NT2/D1 (cell line): Measurements from ENCODE around the gene UIMC1.

Experiments
- SUZ12 ChIP-seq: IDR thresholded peaks from 2 replicates; pipeline ENCODE4 v1.6.1; 2011; ENCODE audit not compliant: insufficient read length, insufficient read depth; ENCODE audit errors: extremely low read depth
- YY1 ChIP-seq: IDR thresholded peaks from 2 replicates; pipeline ENCODE4 v1.6.1; 2011; ENCODE audit not compliant: insufficient read length, insufficient read depth

DNA sequence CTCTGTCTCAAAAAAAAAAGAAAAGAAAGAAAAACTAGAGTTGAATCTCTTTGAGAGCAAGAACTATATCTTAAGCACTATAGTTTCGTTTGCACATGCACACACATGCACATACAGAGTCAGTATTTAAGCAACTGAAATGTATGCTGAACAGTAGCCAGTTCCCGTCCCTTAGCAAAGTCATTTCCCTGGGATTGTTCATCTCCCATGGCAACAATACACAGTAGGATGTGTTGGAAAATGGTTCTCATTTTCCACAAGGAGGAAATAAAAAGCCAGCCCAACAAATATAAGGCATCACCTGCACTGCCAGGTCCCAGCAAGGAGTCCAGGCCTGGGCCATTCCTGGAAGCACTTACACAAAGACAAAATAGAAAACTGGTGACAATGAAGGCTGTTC lies 11.8 kb upstream of the UIMC1 start:
- TF ChIP-seq SUZ12 = no peak
- no peak for TF ChIP-seq YY1
